Measurements from ENCODE around the gene BIRC5.

DNA sequence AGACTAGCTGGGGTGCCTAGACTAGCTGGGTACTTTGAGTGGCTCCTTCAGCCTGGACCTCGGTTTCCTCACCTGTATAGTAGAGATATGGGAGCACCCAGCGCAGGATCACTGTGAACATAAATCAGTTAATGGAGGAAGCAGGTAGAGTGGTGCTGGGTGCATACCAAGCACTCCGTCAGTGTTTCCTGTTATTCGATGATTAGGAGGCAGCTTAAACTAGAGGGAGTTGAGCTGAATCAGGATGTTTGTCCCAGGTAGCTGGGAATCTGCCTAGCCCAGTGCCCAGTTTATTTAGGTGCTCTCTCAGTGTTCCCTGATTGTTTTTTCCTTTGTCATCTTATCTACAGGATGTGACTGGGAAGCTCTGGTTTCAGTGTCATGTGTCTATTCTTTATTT lies 9.0 kb downstream of the BIRC5 start:
- TF ChIP-seq, protein P1, sequence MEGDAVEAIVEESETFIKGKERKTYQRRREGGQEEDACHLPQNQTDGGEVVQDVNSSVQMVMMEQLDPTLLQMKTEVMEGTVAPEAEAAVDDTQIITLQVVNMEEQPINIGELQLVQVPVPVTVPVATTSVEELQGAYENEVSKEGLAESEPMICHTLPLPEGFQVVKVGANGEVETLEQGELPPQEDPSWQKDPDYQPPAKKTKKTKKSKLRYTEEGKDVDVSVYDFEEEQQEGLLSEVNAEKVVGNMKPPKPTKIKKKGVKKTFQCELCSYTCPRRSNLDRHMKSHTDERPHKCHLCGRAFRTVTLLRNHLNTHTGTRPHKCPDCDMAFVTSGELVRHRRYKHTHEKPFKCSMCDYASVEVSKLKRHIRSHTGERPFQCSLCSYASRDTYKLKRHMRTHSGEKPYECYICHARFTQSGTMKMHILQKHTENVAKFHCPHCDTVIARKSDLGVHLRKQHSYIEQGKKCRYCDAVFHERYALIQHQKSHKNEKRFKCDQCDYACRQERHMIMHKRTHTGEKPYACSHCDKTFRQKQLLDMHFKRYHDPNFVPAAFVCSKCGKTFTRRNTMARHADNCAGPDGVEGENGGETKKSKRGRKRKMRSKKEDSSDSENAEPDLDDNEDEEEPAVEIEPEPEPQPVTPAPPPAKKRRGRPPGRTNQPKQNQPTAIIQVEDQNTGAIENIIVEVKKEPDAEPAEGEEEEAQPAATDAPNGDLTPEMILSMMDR (IDR thresholded peaks at IDR 0.05), result no peak
- no peak for TF ChIP-seq POLR2A (IDR thresholded peaks at IDR 0.05)
